Measurements from ENCODE around the gene GMPR2. TPM values are rescaled to one million over a fixed set of nuclear protein-coding genes. Genes with fewer than 3 reads are reported as not detected.

GMPR2 gene
- total and polyA plus RNA-seq, 11 donors: 23.9 to 55.9 (median 31.5) TPM

- Histone ChIP-seq H3K36me3 (peaks cover 0 to 9% (median 0%) of the 10 kb centered on the region in 9 donors), H3K27ac (no peak overlapping the region), H3K27me3 (no peaks in the 10 kb centered on the region), H3K4me3 (no peak overlapping the region), H3K9me3 (no peaks in the 10 kb centered on the region), H3K4me1 (peaks cover 0 to 30% (median 0%) of the 10 kb centered on the region in 12 donors)
- ATAC-seq (no peak), DNase-seq (no peak)
- intact Hi-C loops (cut with DNase I): loop anchor here in 1 of 10 donors (2.0 kb wide), 1 partner anchor 40 kb away; no protein-coding TSS in a partner anchor
- TF ChIP-seq CTCF (IDR thresholded peaks at IDR 0.05) (no peak), POLR2A (IDR thresholded peaks at IDR 0.05) (no peak)
- WGBS, 4 donors: 70 to 77% (median 71%) methylated on average over 4 of the region's 4 CpGs
Observed at GRCh38 chr14:24250354-24250753, 17.6 kb downstream of the GMPR2 start.

- DNase-seq (no peak), ATAC-seq (no peak)
- intact Hi-C loops (cut with DNase I): loop anchor here in 1 of 10 donors (2.0 kb wide), 1 partner anchor 39 kb away; no protein-coding TSS in a partner anchor
- H3K4me1 ChIP-seq: peaks cover 0 to 23% (median 0%) of the 10 kb centered on the region in 12 donors
- no peaks in the 10 kb centered on the region for H3K27me3 ChIP-seq
- H3K27ac ChIP-seq: no peak overlapping the region
- WGBS, 4 donors: 63 to 91% (median 78%) methylated on average over 1 of the region's 1 CpG
- H3K9me3 ChIP-seq: no peaks in the 10 kb centered on the region
- no peak overlapping the region for H3K4me3 ChIP-seq
- TF ChIP-seq CTCF (IDR thresholded peaks at IDR 0.05) (no peak), POLR2A (IDR thresholded peaks at IDR 0.05) (no peak)
- peaks cover 0 to 9% (median 0%) of the 10 kb centered on the region in 9 donors for H3K36me3 ChIP-seq
Observed at GRCh38 chr14:24251880-24252288, 19.2 kb downstream of the GMPR2 start.

GRCh38 chr14:24252289-24253124 lies 19.8 kb downstream of the GMPR2 start:
- Histone ChIP-seq H3K27me3 (no peaks in the 10 kb centered on the region), H3K36me3 (peaks cover 0 to 9% (median 0%) of the 10 kb centered on the region in 9 donors), H3K9me3 (no peaks in the 10 kb centered on the region), H3K4me1 (peaks cover 0 to 19% (median 0%) of the 10 kb centered on the region in 12 donors), H3K27ac (no peak overlapping the region), H3K4me3 (no peak overlapping the region)
- 82 to 90% (median 83%) methylated on average over 11 of the region's 11 CpGs for WGBS, 4 donors
- no peak for ATAC-seq
- intact Hi-C loops (cut with DNase I): no loop called here
- no peak for DNase-seq
- no peak for TF ChIP-seq POLR2A (IDR thresholded peaks at IDR 0.05)
- TF ChIP-seq CTCF (IDR thresholded peaks at IDR 0.05): no peak

- no peak for TF ChIP-seq CTCF (IDR thresholded peaks at IDR 0.05)
- no peak for TF ChIP-seq POLR2A (IDR thresholded peaks at IDR 0.05)
- Histone ChIP-seq H3K27me3 (no peaks in the 10 kb centered on the region), H3K36me3 (peaks cover 0 to 9% (median 0%) of the 10 kb centered on the region in 9 donors), H3K4me1 (peaks cover 0 to 19% (median 0%) of the 10 kb centered on the region in 12 donors), H3K9me3 (no peaks in the 10 kb centered on the region), H3K4me3 (no peak overlapping the region), H3K27ac (no peak overlapping the region)
- ATAC-seq: no peak
- no peak for DNase-seq
- intact Hi-C loops (cut with DNase I): no loop called here
- 89 to 91% (median 90%) methylated on average over 7 of the region's 7 CpGs for WGBS, 4 donors
Observed at GRCh38 chr14:24253936-24254335, 21.2 kb downstream of the GMPR2 start.
